ENCODE measurements around the gene ATAD3B.

DNA sequence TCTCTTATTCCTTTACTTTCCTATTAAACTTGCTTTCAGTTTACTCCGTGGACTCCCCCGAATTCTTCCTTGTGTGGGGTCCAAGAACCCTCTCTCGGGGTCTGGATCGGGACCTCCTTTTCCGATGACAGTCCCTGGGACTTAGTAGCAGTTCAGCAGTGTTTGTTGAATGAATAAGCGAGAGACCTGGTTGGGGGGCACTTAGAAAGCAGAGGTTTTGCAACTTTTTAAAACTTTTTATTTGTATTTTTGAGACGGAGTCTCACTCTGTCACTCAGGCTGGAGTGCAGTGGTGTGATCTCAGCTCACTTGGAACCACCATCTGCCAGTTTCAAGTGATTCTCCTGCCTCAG, 48.3 kb upstream of the ATAD3B start:
- no peak for TF ChIP-seq ZNF561 (tag by site-specific recombination; IDR thresholded peaks at IDR 0.05; ENCODE audit: borderline replicate concordance)
- TF ChIP-seq CTCF (tag by site-specific recombination; IDR thresholded peaks at IDR 0.05), result no peak
- TF ChIP-seq ZNF391 (tag by site-specific recombination; IDR thresholded peaks at IDR 0.05; ENCODE audit: borderline replicate concordance, low read depth), result no peak
- TF ChIP-seq, protein P1, sequence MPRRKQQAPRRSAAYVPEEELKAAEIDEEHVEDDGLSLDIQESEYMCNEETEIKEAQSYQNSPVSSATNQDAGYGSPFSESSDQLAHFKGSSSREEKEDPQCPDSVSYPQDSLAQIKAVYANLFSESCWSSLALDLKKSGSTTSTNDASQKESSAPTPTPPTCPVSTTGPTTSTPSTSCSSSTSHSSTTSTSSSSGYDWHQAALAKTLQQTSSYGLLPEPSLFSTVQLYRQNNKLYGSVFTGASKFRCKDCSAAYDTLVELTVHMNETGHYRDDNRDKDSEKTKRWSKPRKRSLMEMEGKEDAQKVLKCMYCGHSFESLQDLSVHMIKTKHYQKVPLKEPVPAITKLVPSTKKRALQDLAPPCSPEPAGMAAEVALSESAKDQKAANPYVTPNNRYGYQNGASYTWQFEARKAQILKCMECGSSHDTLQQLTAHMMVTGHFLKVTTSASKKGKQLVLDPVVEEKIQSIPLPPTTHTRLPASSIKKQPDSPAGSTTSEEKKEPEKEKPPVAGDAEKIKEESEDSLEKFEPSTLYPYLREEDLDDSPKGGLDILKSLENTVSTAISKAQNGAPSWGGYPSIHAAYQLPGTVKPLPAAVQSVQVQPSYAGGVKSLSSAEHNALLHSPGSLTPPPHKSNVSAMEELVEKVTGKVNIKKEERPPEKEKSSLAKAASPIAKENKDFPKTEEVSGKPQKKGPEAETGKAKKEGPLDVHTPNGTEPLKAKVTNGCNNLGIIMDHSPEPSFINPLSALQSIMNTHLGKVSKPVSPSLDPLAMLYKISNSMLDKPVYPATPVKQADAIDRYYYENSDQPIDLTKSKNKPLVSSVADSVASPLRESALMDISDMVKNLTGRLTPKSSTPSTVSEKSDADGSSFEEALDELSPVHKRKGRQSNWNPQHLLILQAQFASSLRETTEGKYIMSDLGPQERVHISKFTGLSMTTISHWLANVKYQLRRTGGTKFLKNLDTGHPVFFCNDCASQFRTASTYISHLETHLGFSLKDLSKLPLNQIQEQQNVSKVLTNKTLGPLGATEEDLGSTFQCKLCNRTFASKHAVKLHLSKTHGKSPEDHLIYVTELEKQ (tag by site-specific recombination; IDR thresholded peaks at IDR 0.05; ENCODE audit: borderline replicate concordance), result no peak
- TF ChIP-seq ZNF549 (tag by site-specific recombination; IDR thresholded peaks at IDR 0.05), result no peak

Data from HEK293 (cell line).